MM.1S (cell line): ENCODE data around the gene MYLK2.

Experiments used
- DNase-seq: peaks from one replicate; pipeline ENCODE4 v3.0.0-alpha.2; 2015
- H2AFZ ChIP-seq: fragments of 300-600 bp; sonication (generic); 2 replicates; pipeline ENCODE4 v1.6.0; 2016; ENCODE audit warnings: antibody characterized with exemption, low read length
- H3F3A ChIP-seq: fragments of 300-600 bp; sonication (generic); 2 replicates; pipeline ENCODE4 v1.6.1; 2016; ENCODE audit warnings: mild to moderate bottlenecking, antibody characterized with exemption, low read length, moderate library complexity, mixed read lengths; ENCODE audit not compliant: insufficient read depth
- H3K27ac ChIP-seq: fragments of 300-600 bp; sonication (generic); 2 replicates; pipeline ENCODE4 v1.5.1; 2016; ENCODE audit warnings: mild to moderate bottlenecking, low read length
- H3K27me3 ChIP-seq: fragments of 300-600 bp; sonication (generic); replicated peaks from 2 replicates; pipeline ENCODE4 v1.6.0; 2016; ENCODE audit warnings: low read length; ENCODE audit not compliant: insufficient read depth
- H3K36me3 ChIP-seq: fragments of 300-600 bp; sonication (generic); replicated peaks from 2 replicates; pipeline ENCODE4 v1.6.1; 2016; ENCODE audit warnings: mild to moderate bottlenecking, low read length, mixed read lengths; ENCODE audit not compliant: insufficient read depth
- H3K4me1 ChIP-seq: fragments of 300-600 bp; sonication (generic); 2 replicates; pipeline ENCODE4 v1.6.1; 2016; ENCODE audit warnings: low read length, mixed read lengths
- H3K4me2 ChIP-seq: fragments of 300-600 bp; sonication (generic); 2 replicates; pipeline ENCODE4 v1.6.0; 2016; ENCODE audit warnings: low read depth, low read length
- H3K4me3 ChIP-seq: fragments of 300-600 bp; sonication (generic); 2 replicates; pipeline ENCODE4 v1.5.1; 2016; ENCODE audit warnings: low read length, mixed read lengths
- H3K79me2 ChIP-seq: fragments of 300-600 bp; sonication (generic); 2 replicates; pipeline ENCODE4 v1.6.1; 2016; ENCODE audit warnings: mixed run types, low read length, mixed read lengths
- H3K9ac ChIP-seq: fragments of 300-600 bp; sonication (generic); 2 replicates; pipeline ENCODE4 v1.6.1; 2016; ENCODE audit warnings: low read length, mixed read lengths
- H3K9me2 ChIP-seq: fragments of 300-600 bp; sonication (generic); replicated peaks from 2 replicates; pipeline ENCODE4 v1.6.1; 2016; ENCODE audit warnings: mild to moderate bottlenecking, low read length, mixed read lengths; ENCODE audit not compliant: insufficient read depth
- H3K9me3 ChIP-seq: fragments of 300-600 bp; sonication (generic); replicated peaks from 2 replicates; pipeline ENCODE4 v1.6.1; 2016; ENCODE audit warnings: mild to moderate bottlenecking, low read length, mixed read lengths; ENCODE audit not compliant: insufficient read depth
- H4K20me1 ChIP-seq: fragments of 300-600 bp; sonication (generic); 2 replicates; pipeline ENCODE4 v1.6.1; 2016; ENCODE audit warnings: mild to moderate bottlenecking, low read length, moderate library complexity, mixed read lengths; ENCODE audit not compliant: insufficient read depth
- EZH2 ChIP-seq: fragments of 300-600 bp; sonication (generic); optimal IDR thresholded peaks from 2 replicates; pipeline ENCODE3; 2017; ENCODE audit warnings: low read depth, mild to moderate bottlenecking, antibody characterized with exemption, low read length, mixed read lengths
- EZH2phosphoT487 ChIP-seq: fragments of 300-600 bp; sonication (generic); IDR thresholded peaks from 2 replicates; pipeline ENCODE4 v1.6.1; 2018; ENCODE audit warnings: antibody characterized with exemption, low read length
- TF ChIP-seq, protein P1 (sequence below): fragments of 300-600 bp; sonication (generic); IDR thresholded peaks from 2 replicates; pipeline ENCODE4 v1.5.1; 2016; ENCODE audit warnings: antibody characterized with exemption, low read length, mixed read lengths

The MYLK2 gene

DNA sequence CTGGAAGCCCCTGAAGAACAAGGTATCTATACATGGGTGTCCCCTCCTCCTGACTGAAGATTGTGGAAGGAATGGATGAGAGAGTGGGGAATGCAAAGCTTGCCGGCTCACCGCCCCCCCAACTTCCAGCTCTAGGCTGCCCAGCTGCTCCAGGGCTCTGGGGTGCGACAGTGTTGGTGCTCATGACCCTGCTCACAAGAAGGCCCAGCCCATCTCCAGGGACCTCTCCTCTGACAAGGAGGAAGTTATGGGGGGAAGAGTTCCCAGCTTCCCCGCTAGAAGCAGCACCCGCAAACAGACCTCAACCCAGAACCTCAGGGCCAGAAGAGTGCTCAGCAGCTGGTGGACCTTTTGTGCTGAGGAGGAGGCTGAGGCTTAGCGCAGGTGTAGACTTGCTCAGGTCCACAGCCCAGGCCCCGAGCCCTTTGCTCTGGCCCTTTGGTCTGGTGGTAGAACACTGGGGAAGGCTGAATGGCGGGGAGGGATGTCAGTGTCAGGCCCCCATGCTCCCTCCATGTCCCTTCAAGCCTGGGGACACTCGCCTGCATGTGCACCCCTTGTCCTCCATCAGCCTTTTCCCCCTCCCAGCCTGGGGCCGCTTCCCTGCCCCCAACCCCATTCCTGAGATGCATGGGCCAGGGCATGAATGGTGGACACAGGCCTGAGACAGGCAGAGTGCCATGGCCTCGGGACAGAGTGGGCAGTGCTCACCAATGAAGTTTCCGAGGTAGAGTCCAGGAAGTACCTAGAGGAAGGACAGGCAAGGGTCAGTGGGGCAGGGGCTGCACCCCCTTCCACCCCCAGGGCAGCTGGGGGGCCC is 49.9 kb downstream of the MYLK2 start:
- Histone ChIP-seq H3K27ac (no peak overlapping the region), H3K4me1 (no peaks in the 10 kb centered on the region), H3F3A (no peaks in the 10 kb centered on the region), H3K27me3 (peaks cover 94% of the 10 kb centered on the region), H3K9ac (no peak overlapping the region), H3K4me2 (no peak overlapping the region), H3K4me3 (no peak overlapping the region; the same call in 1 of the 2 replicates), H3K36me3 (no peaks in the 10 kb centered on the region), H2AFZ (no peak overlapping the region), H3K9me2 (no peaks in the 10 kb centered on the region), H3K9me3 (no peaks in the 10 kb centered on the region), H4K20me1 (no peaks in the 10 kb centered on the region), H3K79me2 (no peaks in the 10 kb centered on the region)
- DNase-seq = no peak
- TF ChIP-seq EZH2 (no peak), EZH2phosphoT487 (no peak)
- TF ChIP-seq, protein P1, sequence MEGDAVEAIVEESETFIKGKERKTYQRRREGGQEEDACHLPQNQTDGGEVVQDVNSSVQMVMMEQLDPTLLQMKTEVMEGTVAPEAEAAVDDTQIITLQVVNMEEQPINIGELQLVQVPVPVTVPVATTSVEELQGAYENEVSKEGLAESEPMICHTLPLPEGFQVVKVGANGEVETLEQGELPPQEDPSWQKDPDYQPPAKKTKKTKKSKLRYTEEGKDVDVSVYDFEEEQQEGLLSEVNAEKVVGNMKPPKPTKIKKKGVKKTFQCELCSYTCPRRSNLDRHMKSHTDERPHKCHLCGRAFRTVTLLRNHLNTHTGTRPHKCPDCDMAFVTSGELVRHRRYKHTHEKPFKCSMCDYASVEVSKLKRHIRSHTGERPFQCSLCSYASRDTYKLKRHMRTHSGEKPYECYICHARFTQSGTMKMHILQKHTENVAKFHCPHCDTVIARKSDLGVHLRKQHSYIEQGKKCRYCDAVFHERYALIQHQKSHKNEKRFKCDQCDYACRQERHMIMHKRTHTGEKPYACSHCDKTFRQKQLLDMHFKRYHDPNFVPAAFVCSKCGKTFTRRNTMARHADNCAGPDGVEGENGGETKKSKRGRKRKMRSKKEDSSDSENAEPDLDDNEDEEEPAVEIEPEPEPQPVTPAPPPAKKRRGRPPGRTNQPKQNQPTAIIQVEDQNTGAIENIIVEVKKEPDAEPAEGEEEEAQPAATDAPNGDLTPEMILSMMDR = no peak

DNA sequence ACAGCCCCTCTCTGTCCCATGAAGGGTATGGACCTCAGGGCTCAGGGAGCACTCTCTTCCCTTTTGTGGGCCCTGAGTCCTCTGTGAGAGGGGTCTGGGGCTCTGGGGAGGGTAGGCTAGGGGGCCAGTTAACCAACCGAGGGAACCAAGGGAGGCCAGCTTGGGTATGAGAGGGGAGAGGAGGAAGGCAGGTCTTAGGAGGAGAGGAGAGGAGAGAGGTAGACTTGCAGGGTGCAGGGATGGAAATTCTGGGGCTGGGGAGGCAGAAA is 50.5 kb downstream of the MYLK2 start:
- no peaks in the 10 kb centered on the region for H3F3A ChIP-seq
- no peaks in the 10 kb centered on the region for H3K36me3 ChIP-seq
- H3K9me2 ChIP-seq = no peaks in the 10 kb centered on the region
- H3K27me3 ChIP-seq = peaks cover 90% of the 10 kb centered on the region
- H3K27ac ChIP-seq = no peak overlapping the region
- DNase-seq = no peak
- H3K4me3 ChIP-seq = no peak overlapping the region; the same call in 1 of the 2 replicates
- H3K4me1 ChIP-seq = no peaks in the 10 kb centered on the region
- no peaks in the 10 kb centered on the region for H4K20me1 ChIP-seq
- H3K4me2 ChIP-seq = peak overlapping the region; percentile 26
- no peak overlapping the region for H2AFZ ChIP-seq
- TF ChIP-seq, protein P1 = no peak
- TF ChIP-seq EZH2 (no peak), EZH2phosphoT487 (no peak)
- H3K79me2 ChIP-seq = no peaks in the 10 kb centered on the region
- H3K9ac ChIP-seq = no peak overlapping the region
- no peaks in the 10 kb centered on the region for H3K9me3 ChIP-seq

DNA sequence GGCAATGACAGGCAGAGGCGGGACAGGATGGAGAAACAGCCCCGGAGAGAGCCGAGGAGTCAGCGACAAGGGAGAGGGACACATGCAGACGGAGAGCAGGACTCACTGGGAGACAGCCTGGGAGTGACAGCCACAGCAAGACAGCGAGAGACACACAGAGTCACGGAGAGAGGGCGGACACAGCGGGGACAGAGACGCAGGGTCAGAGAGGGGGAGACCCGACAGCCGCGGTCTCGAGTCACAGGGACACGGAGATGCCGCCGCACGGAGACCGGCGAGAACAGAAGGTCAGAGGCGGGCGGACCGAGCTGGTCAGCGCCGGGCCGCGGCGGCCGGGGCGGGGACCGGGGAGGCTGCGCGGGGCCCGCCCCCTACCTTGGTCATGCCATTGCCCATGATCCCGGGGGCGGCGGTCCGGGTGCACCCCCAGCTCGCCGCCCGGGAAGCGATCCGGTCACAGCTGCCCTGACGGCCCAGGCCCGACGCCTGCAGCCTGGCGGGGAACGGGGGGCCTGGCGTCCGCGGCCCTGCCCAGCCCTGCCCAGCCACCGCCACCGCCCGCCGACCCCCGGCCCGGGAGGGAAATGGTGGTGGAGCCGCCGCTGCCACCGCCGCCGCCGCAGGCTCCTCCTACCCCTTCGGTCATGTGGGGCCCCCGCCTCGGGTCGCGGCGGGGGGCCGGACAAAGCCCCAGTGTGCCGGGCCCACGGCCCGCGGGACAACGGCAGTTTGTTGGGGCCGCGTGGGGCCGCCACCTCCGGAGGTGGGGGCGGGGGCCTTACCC is 51.0 kb downstream of the MYLK2 start, which contains the start of the genes DUSP15 and TTLL9:
Gene DUSP15 (minus strand): TSS at position 586 of the 784 bp plus-strand sequence. CDS start 190 bp downstream, at position 396.
Gene TTLL9 (plus strand): TSS at position 693 of the 784 bp plus-strand sequence. CDS start 493 bp downstream, outside the sequence.
- Histone ChIP-seq H3K9ac (no peak within 1 kb of the TSS), H3K4me2 (peak within 1 kb of the TSS; percentile 26), H3K4me1 (no peaks in the 10 kb centered on the region)

More for the DNA sequence above, 51.0 kb downstream of the MYLK2 start, which contains the start of the genes DUSP15 and TTLL9:
- Histone ChIP-seq H3K36me3 (no peaks in the 10 kb centered on the region), H3K4me3 (no peak within 1 kb of the TSS; the same call in 1 of the 2 replicates), H4K20me1 (no peaks in the 10 kb centered on the region), H2AFZ (no peak within 1 kb of the TSS), H3F3A (no peaks in the 10 kb centered on the region), H3K9me3 (no peaks in the 10 kb centered on the region), H3K79me2 (no peaks in the 10 kb centered on the region), H3K27ac (no peak within 1 kb of the TSS), H3K27me3 (peaks cover 90% of the 10 kb centered on the region), H3K9me2 (no peaks in the 10 kb centered on the region)
- DNase-seq = no peak
- TF ChIP-seq, protein P1 = no peak
- no peak for TF ChIP-seq EZH2
- no peak for TF ChIP-seq EZH2phosphoT487
